Vagina (tissue), 2 donors: ENCODE results near the gene DCK.

ENCODE experiments used
- CTCF ChIP-seq, 3 experiments: fragments of 450-650 bp in 2 of 3; fragments of 200-600 bp in 1 of 3; sonication (generic) in 1 of 3; IDR thresholded peaks; one replicate each; pipeline ENCODE4 v1.5.1; 2017 to 2019; ENCODE audit warnings: antibody characterized with exemption in 3 of 3, mild to moderate bottlenecking in 2 of 3, moderate library complexity in 2 of 3
- POLR2AphosphoS5 ChIP-seq, 2 donors: sonication (generic); formaldehyde crosslinking; IDR thresholded peaks; one replicate each; pipeline ENCODE4 v1.9.0; 2017; ENCODE audit warnings: antibody characterized with exemption in 2 of 2, mild to moderate bottlenecking in 2 of 2, low read depth in 1 of 2; ENCODE audit not compliant: insufficient read depth in 1 of 2

- TF ChIP-seq POLR2AphosphoS5 (IDR thresholded peaks at IDR 0.05; ENCODE audit: insufficient read depth in 1 of 2, low read depth in 1 of 2) (no peak), CTCF (IDR thresholded peaks at IDR 0.05) (no peak)
Measured at GRCh38 chr4:71066737-71067716, 73.6 kb downstream of the DCK start.
